Osteoblast (primary cell): Measurements from ENCODE around the gene NEU1. TPM values are rescaled to one million over a fixed set of nuclear protein-coding genes. Genes with fewer than 3 reads are reported as not detected.
A peak's percentile ranks its signal among the peaks of the same experiment; 100 is the strongest.
"Not testable (repeated sequence)": the region's sequence is repeated elsewhere in the genome, so short reads cannot be mapped to it uniquely, and the experiment has no call there.

ENCODE experiments used
- DNase-seq: peaks from one replicate; pipeline ENCODE4 v3.0.0; 2011; ENCODE audit warnings: low spot score, mixed read lengths; ENCODE audit not compliant: insufficient read length; ENCODE audit errors: missing footprints
- H2AFZ ChIP-seq: 2 replicates; pipeline ENCODE4 v1.6.0; 2011; ENCODE audit warnings: mild to moderate bottlenecking, low read length
- H3K27ac ChIP-seq: 2 replicates; pipeline ENCODE4 v1.5.1; 2011; ENCODE audit warnings: mild to moderate bottlenecking, low read depth, low read length, moderate library complexity
- H3K27me3 ChIP-seq: 2 replicates; pipeline ENCODE4 v1.6.0; 2012; ENCODE audit warnings: mild to moderate bottlenecking, control low read depth, inconsistent platforms, low read length, moderate library complexity; ENCODE audit not compliant: insufficient read depth
- H3K36me3 ChIP-seq: 2 replicates; pipeline ENCODE4 v1.5.1; 2011; ENCODE audit warnings: mild to moderate bottlenecking, low read length, control low read depth, moderate library complexity; ENCODE audit not compliant: insufficient read depth
- H3K4me1 ChIP-seq: 2 replicates; pipeline ENCODE4 v1.5.1; 2011; ENCODE audit warnings: mild to moderate bottlenecking, low read length, control low read depth, moderate library complexity; ENCODE audit not compliant: insufficient read depth
- H3K4me2 ChIP-seq: 2 replicates; pipeline ENCODE4 v1.6.0; 2011; ENCODE audit warnings: mild to moderate bottlenecking, low read length; ENCODE audit not compliant: insufficient read depth
- H3K4me3 ChIP-seq: fragments of 200-600 bp; sonication (generic); 3 replicates; pipeline ENCODE4 v1.5.1; 2012; ENCODE audit warnings: mild to moderate bottlenecking, low read length, inconsistent platforms; ENCODE audit not compliant: insufficient read depth
- H3K79me2 ChIP-seq: 2 replicates; pipeline ENCODE4 v1.6.0; 2012; ENCODE audit warnings: mild to moderate bottlenecking, low read length, control low read depth, inconsistent platforms; ENCODE audit not compliant: insufficient read depth
- H3K9me3 ChIP-seq: 2 replicates; pipeline ENCODE4 v1.5.1; 2011; ENCODE audit warnings: low read depth, low read length, control low read depth
- H4K20me1 ChIP-seq: 2 replicates; pipeline ENCODE4 v1.6.0; 2012; ENCODE audit warnings: mild to moderate bottlenecking, low read length, control low read depth; ENCODE audit not compliant: insufficient read depth
- CTCF ChIP-seq: IDR thresholded peaks from 2 replicates; pipeline ENCODE4 v1.5.1; 2011; ENCODE audit warnings: mild to moderate bottlenecking, low read depth, low read length, moderate library complexity; ENCODE audit errors: extremely low read depth
- small RNA-seq: library from RNA; depleted of rRNA; stranded (forward); fragments of <200 nt; gene quantifications from one replicate; pipeline ENCODE3, GENCODE V24; 2012
- total RNA-seq: library from RNA; depleted of rRNA; stranded (reverse); fragments of >200 nt; gene quantifications from 2 replicates; pipeline ENCODE4 v1.2.3, GENCODE V29; 2012

NEU1 gene
- total RNA-seq, 1 donor: 117 TPM

DNA sequence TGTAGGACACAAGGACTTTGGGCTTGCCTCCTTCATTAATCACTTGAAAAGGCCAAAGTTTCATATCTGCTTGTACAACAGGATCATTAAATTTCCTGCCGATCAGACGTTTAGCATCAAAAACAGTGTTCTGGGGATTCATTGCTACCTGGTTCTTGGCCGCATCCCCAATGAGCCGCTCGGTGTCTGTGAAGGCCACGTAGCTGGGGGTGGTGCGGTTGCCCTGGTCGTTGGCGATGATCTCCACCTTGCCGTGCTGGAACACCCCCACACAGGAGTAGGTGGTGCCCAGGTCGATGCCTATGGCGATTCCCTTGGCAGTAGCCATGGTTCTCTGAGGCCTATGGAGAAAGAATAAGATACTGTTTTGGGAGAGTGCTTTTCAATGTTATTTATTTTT is 51.0 kb downstream of the NEU1 start:
- Histone ChIP-seq H3K4me2 (no peak overlapping the region), H3K27me3 (no peaks in the 10 kb centered on the region), H3K9me3 (no peaks in the 10 kb centered on the region), H3K36me3 (no peaks in the 10 kb centered on the region), H2AFZ (no peak overlapping the region), H3K4me3 (no peak overlapping the region), H4K20me1 (no peaks in the 10 kb centered on the region), H3K79me2 (no peaks in the 10 kb centered on the region), H3K27ac (no peak overlapping the region), H3K4me1 (peaks cover 13% of the 10 kb centered on the region)
- DNase-seq: no peak
- no peak for TF ChIP-seq CTCF

DNA sequence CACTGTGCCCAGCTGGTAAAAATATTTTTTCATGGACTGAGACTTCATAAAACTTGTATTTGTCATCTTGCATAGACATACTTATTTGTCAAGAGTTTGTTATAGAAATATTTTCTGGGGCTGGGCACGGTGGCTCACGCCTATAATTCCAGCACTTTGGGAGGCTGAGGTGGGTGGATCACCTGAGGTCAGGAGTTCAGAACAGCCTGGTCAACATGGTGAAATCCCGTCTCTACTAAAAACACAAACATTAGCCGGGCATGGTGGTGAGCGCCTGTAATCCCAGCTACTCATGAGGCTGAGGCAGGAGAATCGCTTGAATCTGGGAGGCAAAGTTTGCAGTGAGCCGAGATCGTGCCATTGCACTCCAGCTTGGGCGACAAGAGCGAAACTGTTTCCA is 54.0 kb downstream of the NEU1 start:
- not testable (repeated sequence) for DNase-seq, H4K20me1 ChIP-seq, H3K9me3 ChIP-seq, H3K36me3 ChIP-seq, H3K4me2 ChIP-seq, H3K27me3 ChIP-seq, H3K4me3 ChIP-seq, H2AFZ ChIP-seq, H3K27ac ChIP-seq
- H3K79me2 ChIP-seq: peaks cover 15% of the 10 kb centered on the region
- H3K4me1 ChIP-seq: peaks cover 15% of the 10 kb centered on the region

Small RNA genes lying within 50 kb of the gene (small RNA-seq; reads per million reads assigned to genes)
- gene SNORD48 (207 reads per million, percentile 98 among the genes with 10 or more reads in this experiment), gene SNORD52 (not detected)

Other genes with a start within 250 kb of the NEU1 start
- gene AIF1, start 247.6 kb downstream of the NEU1 start, total RNA-seq: 0.36 TPM in 1 of 2 replicates, not detected in the other
- gene PRRC2A, start 242.1 kb downstream of the NEU1 start, total RNA-seq: 49.2 and 52.2 TPM in 2 replicates
- gene BAG6, start 210.2 kb downstream of the NEU1 start, total RNA-seq: 175 and 183 TPM in 2 replicates
- gene APOM, start 206.9 kb downstream of the NEU1 start, total RNA-seq: 1.1 and 1.2 TPM in 2 replicates
- gene C6orf47, start 202.0 kb downstream of the NEU1 start, total RNA-seq: 21.2 and 21.7 TPM in 2 replicates
- gene GPANK1, start 197.8 kb downstream of the NEU1 start, total RNA-seq: 22.1 and 23.9 TPM in 2 replicates
- gene CSNK2B, start 196.7 kb downstream of the NEU1 start, total RNA-seq: 124 and 150 TPM in 2 replicates
- gene LY6G5B, start 192.8 kb downstream of the NEU1 start, total RNA-seq: 4.1 and 5.4 TPM in 2 replicates
- 0.59 and 0.72 TPM in 2 replicates for gene LY6G5C, start 181.8 kb downstream of the NEU1 start, total RNA-seq
- gene ABHD16A, start 159.5 kb downstream of the NEU1 start, total RNA-seq: 41.0 and 43.4 TPM in 2 replicates
- gene LY6G6F, start 156.0 kb downstream of the NEU1 start, total RNA-seq: not detected in 2 replicates
- not detected in 2 replicates for gene LY6G6D, start 147.5 kb downstream of the NEU1 start, total RNA-seq
- gene LY6G6C, start 141.1 kb downstream of the NEU1 start, total RNA-seq: not detected in 2 replicates
- not detected in 2 replicates for gene MPIG6B, start 139.4 kb downstream of the NEU1 start, total RNA-seq
- 96.6 and 97.5 TPM in 2 replicates for gene DDAH2, start 133.5 kb downstream of the NEU1 start, total RNA-seq
- gene CLIC1, start 126.3 kb downstream of the NEU1 start, total RNA-seq: 502 and 581 TPM in 2 replicates
- gene MSH5, start 122.8 kb downstream of the NEU1 start, total RNA-seq: 12.4 and 13.0 TPM in 2 replicates
- gene SAPCD1, start 100.2 kb downstream of the NEU1 start, total RNA-seq: 0.59 and 1.4 TPM in 2 replicates
- 0.29 and 0.36 TPM in 2 replicates for gene VWA7, start 85.5 kb downstream of the NEU1 start, total RNA-seq
- gene VARS1, start 67.1 kb downstream of the NEU1 start, total RNA-seq: 40.1 and 42.0 TPM in 2 replicates
- 18.3 and 22.4 TPM in 2 replicates for gene LSM2, start 55.9 kb downstream of the NEU1 start, total RNA-seq
- 0.29 and 0.72 TPM in 2 replicates for gene HSPA1L, start 47.5 kb downstream of the NEU1 start, total RNA-seq
- gene HSPA1A, start 47.3 kb downstream of the NEU1 start, total RNA-seq: 33.3 and 36.9 TPM in 2 replicates
- gene HSPA1B, start 35.1 kb downstream of the NEU1 start, total RNA-seq: 45.7 and 59.7 TPM in 2 replicates
- gene SLC44A4, start 16.2 kb upstream of the NEU1 start, total RNA-seq: not detected in 2 replicates
- gene EHMT2, start 34.9 kb upstream of the NEU1 start, total RNA-seq: 40.1 and 40.9 TPM in 2 replicates
- gene ZBTB12, start 39.3 kb upstream of the NEU1 start, total RNA-seq: 2.1 and 3.6 TPM in 2 replicates
- 12.7 and 18.0 TPM in 2 replicates for gene C2, start 64.9 kb upstream of the NEU1 start, total RNA-seq
- 16.5 and 26.8 TPM in 2 replicates for gene CFB, start 83.3 kb upstream of the NEU1 start, total RNA-seq
- 86.5 and 95.8 TPM in 2 replicates for gene NELFE, start 96.2 kb upstream of the NEU1 start, total RNA-seq
- 42.0 and 46.0 TPM in 2 replicates for gene SKIC2, start 96.4 kb upstream of the NEU1 start, total RNA-seq
- gene DXO, start 109.3 kb upstream of the NEU1 start, total RNA-seq: 16.8 and 18.1 TPM in 2 replicates
- gene C4A, start 119.2 kb upstream of the NEU1 start, total RNA-seq: 7.2 and 8.3 TPM in 2 replicates
- gene C4B, start 152.0 kb upstream of the NEU1 start, total RNA-seq: 4.1 and 6.5 TPM in 2 replicates
- gene CYP21A2, start 175.6 kb upstream of the NEU1 start, total RNA-seq: under 0.01 and 0.72 TPM in 2 replicates
- 8.3 and 11.9 TPM in 2 replicates for gene TNXB, start 246.5 kb upstream of the NEU1 start, total RNA-seq